T-helper 2 cell (primary cell): ENCODE results near the gene HPDL.
"Not testable (repeated sequence)": the region's sequence is repeated elsewhere in the genome, so short reads cannot be mapped to it uniquely, and the experiment has no call there.

ENCODE experiments used
- DNase-seq, 5 experiments: peaks; one replicate each; pipeline versions ENCODE4 v3.0.0 to v3.0.0-alpha.2; 2012 to 2022
- total RNA-seq, 2 donors: gene quantifications; one replicate each; lab custom pipeline; 2026; lab: John Stamatoyannopoulos, UW

Gene HPDL
- total RNA-seq: 0.13 to 1.2 reads per million in 2 donors

GRCh38 chr1:45326627-45327623 is at the start of gene HPDL:
Gene HPDL, plus strand, starts transcription at chr1:45326895. Its CDS starts 254 bp downstream, at chr1:45327149.
- peak in 4 of 5 experiments; percentile 16 to 76 (median 42) for DNase-seq

DNA sequence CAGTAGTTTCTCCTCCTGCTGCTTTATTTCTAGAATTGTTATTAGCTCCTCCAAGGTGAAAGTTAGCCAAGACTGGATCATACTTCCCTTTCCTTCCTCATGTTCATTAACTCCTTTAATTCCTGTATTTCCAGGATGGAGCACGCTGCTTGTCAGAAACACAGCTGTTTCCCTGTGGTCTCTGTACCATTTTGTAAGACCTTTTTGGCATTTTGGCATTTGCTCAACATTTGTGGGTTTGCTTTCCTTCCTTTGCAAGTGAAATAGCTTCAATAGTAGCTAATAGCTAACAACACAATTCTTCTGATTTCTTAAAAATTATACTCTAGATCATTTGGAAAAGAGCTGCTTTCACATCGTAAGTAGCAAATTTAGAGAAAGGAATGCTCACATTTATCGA is 44.3 kb upstream of the HPDL start:
- DNase-seq: no peak

- not testable (repeated sequence) for DNase-seq
Measured at GRCh38 chr1:45284858-45285257, 41.8 kb upstream of the HPDL start.

- not testable (repeated sequence) for DNase-seq
Measured at GRCh38 chr1:45286521-45286920, 40.2 kb upstream of the HPDL start.

DNA sequence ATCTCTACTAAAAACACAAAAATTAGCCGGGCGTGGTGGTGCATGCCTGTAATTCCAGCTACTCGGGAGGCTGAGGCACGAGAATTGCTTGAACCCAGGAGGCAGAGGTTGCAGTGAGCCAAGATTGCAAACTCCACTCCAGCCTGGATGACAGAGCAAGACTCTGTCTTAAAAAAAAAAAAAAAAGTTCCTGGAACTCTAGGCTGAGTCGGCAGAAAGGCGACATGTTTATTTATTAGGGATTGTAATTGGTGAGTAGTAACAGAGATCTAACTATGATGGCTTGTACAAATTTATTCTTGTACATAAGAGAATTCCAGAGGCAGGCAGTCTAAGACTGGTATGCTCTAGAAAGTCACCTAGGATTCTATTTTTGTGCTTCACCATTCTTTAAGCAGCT is 35.7 kb upstream of the HPDL start:
- DNase-seq: not testable (repeated sequence)

- no peak for DNase-seq
Measured at GRCh38 chr1:45291716-45292115, 35.0 kb upstream of the HPDL start.

DNA sequence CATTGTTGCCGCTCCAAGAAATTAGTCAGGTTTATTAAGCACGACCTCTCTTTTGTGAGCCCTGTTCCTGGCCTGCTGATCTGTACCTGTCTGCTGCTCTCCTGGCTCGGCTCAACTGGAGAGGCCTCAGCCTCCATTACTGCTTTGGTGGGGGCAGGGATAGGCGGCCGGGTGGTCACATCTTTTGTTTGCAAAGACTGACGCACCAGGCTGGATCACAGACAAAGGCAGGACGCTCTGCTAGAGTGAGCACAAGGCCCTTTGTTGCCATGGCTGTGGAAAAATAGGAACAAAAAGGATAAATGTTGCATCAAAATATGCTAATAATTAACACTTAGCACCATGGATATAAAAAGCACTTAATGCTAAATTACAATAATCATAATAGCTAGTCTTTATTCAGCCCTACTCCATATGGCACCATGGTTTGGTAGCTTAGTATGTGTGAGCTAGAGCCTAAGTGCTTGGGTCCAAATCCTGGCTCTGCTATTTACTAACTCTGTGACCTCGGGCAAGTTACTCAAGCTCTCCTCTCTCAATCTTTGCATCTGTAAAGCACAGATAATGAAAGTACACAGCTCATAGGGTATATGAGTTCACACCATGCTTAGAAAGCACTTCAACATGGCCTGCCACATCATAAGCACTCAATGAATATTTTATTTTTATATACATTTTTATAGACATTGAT is 28.9 kb upstream of the HPDL start:
- no peak for DNase-seq

GRCh38 chr1:45299296-45299695 is 27.4 kb upstream of the HPDL start:
- DNase-seq: no peak

- peak in 3 of 5 experiments; percentile 8 to 76 (median 27) for DNase-seq
Measured at GRCh38 chr1:45299981-45300668, 26.6 kb upstream of the HPDL start.

DNA sequence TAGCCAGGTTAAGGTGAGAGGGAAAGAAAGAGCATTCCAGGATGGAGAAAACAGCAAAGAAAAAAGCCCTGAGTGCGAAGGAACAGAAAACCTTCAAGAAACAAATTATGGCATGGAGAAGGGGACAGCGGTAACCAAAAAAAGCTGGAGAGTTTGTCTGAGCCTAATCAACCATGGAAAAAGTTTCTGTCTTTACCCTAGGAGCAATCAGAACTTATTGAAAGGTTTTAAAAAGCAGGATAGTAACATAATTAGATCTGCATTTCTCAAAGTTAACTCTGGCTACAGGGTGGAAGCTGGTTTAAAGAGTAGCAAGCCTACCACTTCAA is 26.1 kb upstream of the HPDL start:
- no peak for DNase-seq

DNA sequence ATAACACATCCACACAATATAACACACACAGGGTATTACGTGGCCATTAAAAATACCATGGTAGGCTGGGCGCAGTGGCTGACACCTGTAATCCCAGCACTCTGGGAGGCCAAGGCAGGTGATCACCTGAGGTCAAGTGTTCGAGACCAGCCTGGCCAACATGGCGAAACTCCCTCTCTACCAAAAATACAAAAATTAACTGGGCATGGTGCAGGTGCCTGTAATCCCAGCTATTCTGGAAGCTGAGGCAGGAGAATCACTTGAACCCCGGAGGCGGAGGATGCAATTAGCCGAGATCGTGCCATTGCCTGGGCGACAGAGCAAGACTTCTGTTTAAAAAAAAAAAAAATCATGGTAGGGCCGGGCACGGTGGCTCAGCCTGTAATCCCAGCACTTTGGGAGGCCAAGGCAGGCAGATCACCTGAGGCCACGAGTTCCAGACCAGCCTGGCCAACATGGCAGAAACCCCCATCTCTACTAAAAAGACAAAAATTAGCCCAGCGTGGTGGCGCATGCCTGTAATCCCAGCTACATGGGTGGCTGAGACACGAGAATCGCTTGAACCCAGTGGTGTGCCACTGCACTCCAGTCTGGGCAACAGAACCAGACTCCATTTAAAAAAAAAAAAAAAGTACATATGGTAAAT is 24.1 kb upstream of the HPDL start:
- no peak for DNase-seq

- DNase-seq: peak; percentile 90 to 98 (median 97)
Measured at GRCh38 chr1:45303520-45304310, 23.0 kb upstream of the HPDL start.

DNA sequence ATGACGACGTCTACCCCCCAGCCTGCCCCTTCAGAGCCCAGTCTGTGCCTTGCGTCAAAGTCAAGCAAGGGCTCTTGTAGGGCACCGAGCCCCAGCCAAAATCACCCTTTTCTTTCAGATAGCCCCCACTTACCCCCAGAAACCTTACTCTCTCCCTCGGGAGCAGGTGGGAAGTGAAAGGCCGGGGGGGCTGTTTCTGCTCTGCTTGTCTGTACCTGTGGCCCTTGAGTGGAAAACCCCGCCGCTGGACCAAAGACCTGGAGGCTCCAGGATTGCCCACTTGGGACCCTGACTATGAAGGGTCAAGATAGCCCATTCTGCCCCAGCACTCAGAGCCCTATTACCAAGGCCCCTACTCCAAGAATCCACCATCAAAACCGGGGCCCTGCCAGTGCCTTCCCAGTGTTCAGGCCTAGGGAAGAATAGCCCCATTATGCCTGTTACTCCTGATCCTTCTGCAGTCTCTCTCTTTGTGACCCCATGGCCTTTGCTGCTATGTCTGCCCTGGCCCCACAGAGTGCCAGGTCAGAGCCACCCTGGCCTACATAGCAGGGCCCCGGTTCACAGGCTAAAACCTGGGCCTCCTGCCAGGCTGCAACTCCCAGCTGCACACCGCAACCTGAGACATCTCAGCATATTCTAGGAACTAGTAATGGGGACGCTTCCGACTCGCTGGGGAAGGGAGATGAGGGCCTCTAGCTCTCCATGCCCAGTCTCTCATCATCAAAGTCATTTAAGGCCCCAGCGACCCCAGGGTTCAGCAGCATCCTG is 22.2 kb upstream of the HPDL start:
- no peak for DNase-seq

- no peak for DNase-seq
Measured at GRCh38 chr1:45305231-45305630, 21.5 kb upstream of the HPDL start.

DNA sequence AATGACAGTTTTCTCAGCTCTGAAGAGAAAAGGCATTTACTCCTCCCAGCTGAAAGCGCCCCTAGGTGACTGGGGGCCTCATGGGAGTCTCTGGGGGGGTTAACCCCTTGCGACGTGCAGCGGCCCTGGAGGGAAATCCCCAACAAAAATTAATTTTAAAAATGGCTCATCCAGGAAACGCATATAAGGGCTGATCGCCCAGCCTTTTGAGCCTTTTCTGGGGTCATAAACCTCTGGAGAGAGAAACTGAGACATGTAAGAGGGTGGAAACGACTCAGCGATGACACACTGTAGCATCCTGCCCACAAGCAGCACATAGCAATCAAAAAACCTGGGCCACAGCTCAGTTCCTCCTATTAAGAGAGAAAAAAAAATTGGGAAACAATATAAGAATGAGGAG is 20.4 kb upstream of the HPDL start:
- DNase-seq: peak in 1 of 5 experiments; percentile 64

GRCh38 chr1:45306905-45307304 is 19.8 kb upstream of the HPDL start:
- DNase-seq: no peak

DNA sequence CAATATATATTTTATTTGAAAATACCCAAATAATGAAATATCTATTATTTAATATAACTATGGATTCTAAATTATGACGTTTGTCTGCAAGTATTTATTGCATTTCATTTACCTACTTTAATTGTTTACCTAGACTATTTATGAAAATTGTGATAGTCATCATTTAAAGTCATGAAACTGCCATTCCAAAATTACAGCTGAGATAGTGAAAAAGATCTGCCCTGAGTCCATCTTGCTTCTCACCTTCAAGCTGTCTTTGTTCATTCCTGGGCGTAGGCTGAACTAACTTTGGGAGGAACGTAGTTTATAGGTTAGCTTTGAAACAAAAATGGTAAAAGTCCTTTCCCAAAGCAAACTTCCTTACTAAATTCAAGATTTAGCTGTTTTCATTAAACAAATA is 12.4 kb upstream of the HPDL start:
- DNase-seq: no peak

DNA sequence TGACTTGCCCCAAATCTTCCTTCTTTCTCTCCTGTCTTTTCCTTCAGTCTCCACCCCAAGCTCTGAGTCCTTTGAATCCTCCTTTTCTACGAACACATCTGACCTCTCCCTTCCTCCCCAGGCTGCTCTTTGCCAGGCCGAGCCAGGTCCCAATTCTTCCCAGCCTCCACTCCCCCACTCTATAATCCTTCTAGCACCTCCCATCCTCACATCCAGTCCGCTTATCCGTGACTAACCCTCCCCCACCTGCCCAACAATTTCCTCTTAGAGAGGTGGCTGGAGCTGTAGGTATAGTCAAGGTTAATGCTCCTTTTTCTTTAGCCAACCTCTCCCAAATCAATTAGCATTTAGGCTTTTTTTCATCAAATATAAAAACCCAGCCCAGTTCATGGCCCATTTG is 9.5 kb upstream of the HPDL start:
- no peak for DNase-seq

DNA sequence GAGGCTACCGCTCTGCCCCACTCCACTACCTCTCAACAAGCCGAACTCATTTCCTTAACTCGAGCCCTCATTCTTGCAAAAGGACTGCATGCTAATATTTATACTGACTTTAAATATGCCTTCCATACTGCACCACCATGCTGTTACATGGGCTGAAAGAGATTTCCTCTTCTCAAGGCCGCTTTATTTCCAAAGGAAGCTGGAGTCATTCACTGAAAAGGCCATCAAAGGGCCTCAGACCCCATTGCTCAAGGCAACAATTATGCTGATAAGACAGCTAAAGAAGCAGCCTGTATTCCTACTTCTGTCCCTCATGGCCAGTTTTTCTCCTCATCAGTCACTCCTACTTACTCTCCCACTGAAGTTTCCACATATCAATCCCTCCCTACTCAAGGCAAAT is 6.9 kb upstream of the HPDL start:
- no peak for DNase-seq

GRCh38 chr1:45321444-45321843 is 5.3 kb upstream of the HPDL start:
- DNase-seq: no peak

DNA sequence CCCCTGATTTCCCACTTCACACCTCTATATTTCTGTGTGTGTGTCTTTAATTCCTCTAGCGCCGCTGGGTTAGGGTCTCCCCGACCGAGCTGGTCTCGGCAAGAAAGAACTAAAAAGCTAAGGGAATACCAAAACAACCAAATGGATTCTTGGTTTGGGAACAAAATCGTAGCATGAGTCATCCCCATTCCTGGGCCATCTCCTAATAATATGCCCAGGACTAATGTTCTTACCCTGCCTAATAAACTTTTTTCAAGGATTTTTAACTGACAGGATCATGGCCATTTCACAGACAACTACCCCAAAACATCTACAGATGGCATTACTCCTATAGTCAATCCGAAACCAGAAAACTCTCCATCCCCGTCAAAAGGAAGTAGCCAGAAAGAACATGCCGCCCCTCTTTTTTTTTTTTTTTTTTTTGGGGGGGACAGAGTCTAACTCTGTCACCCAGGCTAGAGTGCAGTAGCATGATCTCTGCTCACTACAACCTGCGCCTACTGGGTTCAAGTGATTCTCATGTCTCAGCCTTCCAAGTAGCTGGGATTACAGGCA is 4.1 kb upstream of the HPDL start:
- no peak for DNase-seq
